Osteoblast (primary cell): ENCODE data around the gene NGEF. TPM values are rescaled to one million over a fixed set of nuclear protein-coding genes. Genes with fewer than 3 reads are reported as not detected.
A peak's percentile ranks its signal among the peaks of the same experiment; 100 is the strongest.

Experiments
- DNase-seq: peaks from one replicate; pipeline ENCODE4 v3.0.0; 2011; ENCODE audit warnings: low spot score, mixed read lengths; ENCODE audit not compliant: insufficient read length; ENCODE audit errors: missing footprints
- H2AFZ ChIP-seq: 2 replicates; pipeline ENCODE4 v1.6.0; 2011; ENCODE audit warnings: mild to moderate bottlenecking, low read length
- H3K27ac ChIP-seq: 2 replicates; pipeline ENCODE4 v1.5.1; 2011; ENCODE audit warnings: mild to moderate bottlenecking, low read depth, low read length, moderate library complexity
- H3K27me3 ChIP-seq: 2 replicates; pipeline ENCODE4 v1.6.0; 2012; ENCODE audit warnings: mild to moderate bottlenecking, control low read depth, inconsistent platforms, low read length, moderate library complexity; ENCODE audit not compliant: insufficient read depth
- H3K36me3 ChIP-seq: 2 replicates; pipeline ENCODE4 v1.5.1; 2011; ENCODE audit warnings: mild to moderate bottlenecking, low read length, control low read depth, moderate library complexity; ENCODE audit not compliant: insufficient read depth
- H3K4me1 ChIP-seq: 2 replicates; pipeline ENCODE4 v1.5.1; 2011; ENCODE audit warnings: mild to moderate bottlenecking, low read length, control low read depth, moderate library complexity; ENCODE audit not compliant: insufficient read depth
- H3K4me2 ChIP-seq: 2 replicates; pipeline ENCODE4 v1.6.0; 2011; ENCODE audit warnings: mild to moderate bottlenecking, low read length; ENCODE audit not compliant: insufficient read depth
- H3K4me3 ChIP-seq: fragments of 200-600 bp; sonication (generic); 3 replicates; pipeline ENCODE4 v1.5.1; 2012; ENCODE audit warnings: mild to moderate bottlenecking, low read length, inconsistent platforms; ENCODE audit not compliant: insufficient read depth
- H3K79me2 ChIP-seq: 2 replicates; pipeline ENCODE4 v1.6.0; 2012; ENCODE audit warnings: mild to moderate bottlenecking, low read length, control low read depth, inconsistent platforms; ENCODE audit not compliant: insufficient read depth
- H3K9me3 ChIP-seq: 2 replicates; pipeline ENCODE4 v1.5.1; 2011; ENCODE audit warnings: low read depth, low read length, control low read depth
- H4K20me1 ChIP-seq: 2 replicates; pipeline ENCODE4 v1.6.0; 2012; ENCODE audit warnings: mild to moderate bottlenecking, low read length, control low read depth; ENCODE audit not compliant: insufficient read depth
- CTCF ChIP-seq: IDR thresholded peaks from 2 replicates; pipeline ENCODE4 v1.5.1; 2011; ENCODE audit warnings: mild to moderate bottlenecking, low read depth, low read length, moderate library complexity; ENCODE audit errors: extremely low read depth
- total RNA-seq: library from RNA; depleted of rRNA; stranded (reverse); fragments of >200 nt; gene quantifications from 2 replicates; pipeline ENCODE4 v1.2.3, GENCODE V29; 2012

NGEF gene
- total RNA-seq, 1 donor = not detected

DNA sequence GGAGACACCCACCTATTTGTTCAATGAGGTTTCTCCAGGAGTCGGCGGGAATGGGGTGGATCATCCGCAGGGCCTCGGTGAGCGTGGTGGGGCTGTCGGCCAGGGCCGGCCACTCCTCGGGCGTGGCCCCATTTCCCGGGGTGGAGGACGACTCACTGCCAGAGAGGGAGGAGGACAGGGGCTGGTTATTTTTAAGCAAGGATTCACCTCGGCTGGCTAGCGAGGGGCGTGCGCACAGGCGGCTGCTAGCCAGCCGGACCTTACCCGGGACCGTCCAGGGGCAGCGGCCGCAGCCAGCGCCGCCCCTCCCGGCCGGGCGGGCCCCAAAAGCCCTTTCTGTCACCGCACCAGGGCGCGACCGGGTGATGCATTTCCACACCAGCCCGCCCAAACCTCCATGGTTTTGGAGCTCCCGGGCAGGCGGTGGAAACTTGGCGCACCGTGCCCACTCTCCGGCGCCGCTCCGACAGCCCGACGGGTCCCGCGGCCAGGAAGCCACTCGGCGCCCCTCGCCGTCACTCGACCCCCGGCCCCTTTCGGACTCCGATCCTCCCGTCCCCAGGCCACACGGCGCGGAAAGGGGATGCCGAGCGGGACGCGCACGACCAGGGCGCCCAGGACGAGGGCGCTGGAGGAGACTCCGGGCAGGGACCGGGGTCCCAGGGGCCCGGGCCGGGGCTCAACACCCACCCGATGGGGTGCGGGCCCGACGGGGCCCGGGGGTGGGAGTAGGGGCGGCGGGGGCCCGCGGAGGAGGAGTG lies 85.8 kb downstream of the NGEF start:
- TF ChIP-seq CTCF = no peak
- Histone ChIP-seq H3K4me2 (peak overlapping the region; percentile 51), H3K4me1 (peaks cover 4% of the 10 kb centered on the region), H3K4me3 (peak overlapping the region; percentile 55), H3K79me2 (no peaks in the 10 kb centered on the region), H3K27me3 (peaks cover 29% of the 10 kb centered on the region), H2AFZ (peak overlapping the region; percentile 29), H4K20me1 (no peaks in the 10 kb centered on the region), H3K9me3 (no peaks in the 10 kb centered on the region), H3K36me3 (no peaks in the 10 kb centered on the region), H3K27ac (no peak overlapping the region)
- DNase-seq = peak; percentile 95

GRCh38 chr2:232926431-232926939 lies 86.6 kb downstream of the NGEF start:
- peak; percentile 93 for DNase-seq
- TF ChIP-seq CTCF = no peak
- H3K79me2 ChIP-seq = no peaks in the 10 kb centered on the region
- H4K20me1 ChIP-seq = no peaks in the 10 kb centered on the region
- no peak overlapping the region for H3K27ac ChIP-seq
- no peaks in the 10 kb centered on the region for H3K9me3 ChIP-seq
- H2AFZ ChIP-seq = no peak overlapping the region
- peaks cover 4% of the 10 kb centered on the region for H3K4me1 ChIP-seq
- H3K4me2 ChIP-seq = peak overlapping the region; percentile 51
- H3K27me3 ChIP-seq = peaks cover 29% of the 10 kb centered on the region
- peak overlapping the region; percentile 55 for H3K4me3 ChIP-seq
- no peaks in the 10 kb centered on the region for H3K36me3 ChIP-seq

- H3K27me3 ChIP-seq = peaks cover 29% of the 10 kb centered on the region
Measured at GRCh38 chr2:232925821-232926156, 87.3 kb downstream of the NGEF start.

More at GRCh38 chr2:232925821-232926156, 87.3 kb downstream of the NGEF start:
- Histone ChIP-seq H3K4me1 (peaks cover 4% of the 10 kb centered on the region), H3K9me3 (no peaks in the 10 kb centered on the region), H3K4me2 (no peak overlapping the region), H3K4me3 (no peak overlapping the region), H3K36me3 (no peaks in the 10 kb centered on the region), H2AFZ (no peak overlapping the region), H3K79me2 (no peaks in the 10 kb centered on the region), H3K27ac (no peak overlapping the region), H4K20me1 (no peaks in the 10 kb centered on the region)
- DNase-seq = no peak
- TF ChIP-seq CTCF = no peak
